ENCODE results near the gene INA. TPM values are rescaled to one million over a fixed set of nuclear protein-coding genes. Genes with fewer than 3 reads are reported as not detected.
"Not testable (repeated sequence)": the region's sequence is repeated elsewhere in the genome, so short reads cannot be mapped to it uniquely, and the experiment has no call there.

The INA gene
- total RNA-seq = 177 TPM

GRCh38 chr10:103276896-103277712 is at the start of gene INA:
Gene INA (plus strand): TSS chr10:103277138. CDS start chr10:103277212, 74 bp downstream.
- DNase-seq = peak; percentile 52

- DNase-seq = no peak
These were observed 49.5 kb upstream of the INA start for GRCh38 chr10:103227416-103227815.

- no peak for DNase-seq
These were observed 45.8 kb upstream of the INA start for GRCh38 chr10:103231047-103231551.

- no peak for DNase-seq
These were observed 44.7 kb upstream of the INA start for GRCh38 chr10:103232131-103232673.

GRCh38 chr10:103232772-103233488 is 44.0 kb upstream of the INA start:
- DNase-seq = no peak

GRCh38 chr10:103235775-103236174 is 41.2 kb upstream of the INA start:
- DNase-seq = no peak

- no peak for DNase-seq
These were observed 38.3 kb upstream of the INA start for GRCh38 chr10:103238506-103239252.

GRCh38 chr10:103241262-103242011 is 35.5 kb upstream of the INA start:
- DNase-seq = no peak

GRCh38 chr10:103244666-103245271 is 32.2 kb upstream of the INA start:
- DNase-seq = no peak

GRCh38 chr10:103245587-103245986 is 31.4 kb upstream of the INA start, which contains the start of gene RPEL1:
Gene RPEL1 (plus strand): TSS chr10:103245887. CDS start chr10:103245997, 110 bp downstream.
- not testable (repeated sequence) for DNase-seq

GRCh38 chr10:103246324-103246723 is 30.6 kb upstream of the INA start:
- no peak for DNase-seq

GRCh38 chr10:103254113-103254512 is 22.8 kb upstream of the INA start:
- DNase-seq = no peak

GRCh38 chr10:103254538-103255325 is 22.2 kb upstream of the INA start:
- no peak for DNase-seq

GRCh38 chr10:103256613-103257012 is 20.3 kb upstream of the INA start:
- no peak for DNase-seq

GRCh38 chr10:103257812-103258211 is 19.1 kb upstream of the INA start:
- no peak for DNase-seq

GRCh38 chr10:103258928-103259327 is 18.0 kb upstream of the INA start:
- DNase-seq = not testable (repeated sequence)

GRCh38 chr10:103259989-103260388 is 16.9 kb upstream of the INA start:
- no peak for DNase-seq

GRCh38 chr10:103262229-103262628 is 14.7 kb upstream of the INA start:
- no peak for DNase-seq

GRCh38 chr10:103265717-103266329 is 11.1 kb upstream of the INA start:
- no peak for DNase-seq

GRCh38 chr10:103273041-103273441 is 3.9 kb upstream of the INA start:
- peak; percentile 49 for DNase-seq
